ENCODE data around the gene REPIN1. TPM values are rescaled to one million over a fixed set of nuclear protein-coding genes. Genes with fewer than 3 reads are reported as not detected.

Gene REPIN1
- total RNA-seq, 2 experiments from 2014 or later, result 45.7 to 49.3 TPM

DNA sequence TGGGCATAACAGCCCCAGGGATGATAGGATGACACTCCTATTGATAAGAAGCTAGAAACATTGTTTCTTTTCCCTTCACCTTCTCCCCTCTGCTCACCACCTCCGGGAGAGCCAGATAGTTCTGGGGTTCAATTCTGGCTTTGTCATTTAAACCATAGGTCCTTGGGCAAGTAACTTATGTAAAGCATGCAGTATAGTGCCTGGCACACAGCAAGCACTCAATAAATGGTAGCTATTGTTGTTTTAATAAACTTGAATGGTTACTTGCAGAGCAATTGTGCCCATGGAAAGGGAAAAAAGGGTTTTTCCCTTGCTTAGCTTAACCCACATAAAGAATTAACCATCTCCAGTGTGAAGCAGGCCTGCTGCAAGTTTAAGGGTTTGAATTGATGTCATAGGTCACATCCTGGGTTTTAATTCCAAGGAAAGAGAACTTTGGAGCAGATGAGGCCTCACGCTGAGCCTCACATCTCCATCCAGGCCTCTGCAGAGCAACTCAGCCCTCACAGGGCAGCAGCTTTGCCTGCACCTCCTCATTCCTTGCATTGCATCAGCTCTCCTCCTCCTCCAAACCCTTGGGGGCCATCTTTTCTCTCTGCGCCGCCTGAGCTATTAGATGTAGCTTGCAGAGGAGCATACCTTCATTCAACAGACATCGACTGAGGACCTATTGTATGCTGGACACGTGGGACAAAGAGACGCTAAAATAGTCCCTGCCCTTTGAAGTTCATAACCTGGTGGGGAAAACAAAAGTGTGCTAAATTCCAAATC, 33.4 kb downstream of the REPIN1 start:
- Mint-ChIP-seq H3K4me1 (ENCODE audit: low read depth) (peaks cover 23% of the 10 kb centered on the region), H3K27me3 (ENCODE audit: low read depth) (no peaks in the 10 kb centered on the region), H3K36me3 (ENCODE audit: low read depth) (peaks cover under 1% of the 10 kb centered on the region), H3K9me3 (no peaks in the 10 kb centered on the region), H3K27ac (no peak overlapping the region), H3K4me3 (no peak overlapping the region)
- intact Hi-C loops (cut with micrococcal nuclease), result no loop called here
- CTCF ChIA-PET, result interaction anchor here (1.0 kb wide), 1 partner anchor 19 kb away, joined by 3 read pairs; no protein-coding TSS in a partner anchor
- no peak for DNase-seq

DNA sequence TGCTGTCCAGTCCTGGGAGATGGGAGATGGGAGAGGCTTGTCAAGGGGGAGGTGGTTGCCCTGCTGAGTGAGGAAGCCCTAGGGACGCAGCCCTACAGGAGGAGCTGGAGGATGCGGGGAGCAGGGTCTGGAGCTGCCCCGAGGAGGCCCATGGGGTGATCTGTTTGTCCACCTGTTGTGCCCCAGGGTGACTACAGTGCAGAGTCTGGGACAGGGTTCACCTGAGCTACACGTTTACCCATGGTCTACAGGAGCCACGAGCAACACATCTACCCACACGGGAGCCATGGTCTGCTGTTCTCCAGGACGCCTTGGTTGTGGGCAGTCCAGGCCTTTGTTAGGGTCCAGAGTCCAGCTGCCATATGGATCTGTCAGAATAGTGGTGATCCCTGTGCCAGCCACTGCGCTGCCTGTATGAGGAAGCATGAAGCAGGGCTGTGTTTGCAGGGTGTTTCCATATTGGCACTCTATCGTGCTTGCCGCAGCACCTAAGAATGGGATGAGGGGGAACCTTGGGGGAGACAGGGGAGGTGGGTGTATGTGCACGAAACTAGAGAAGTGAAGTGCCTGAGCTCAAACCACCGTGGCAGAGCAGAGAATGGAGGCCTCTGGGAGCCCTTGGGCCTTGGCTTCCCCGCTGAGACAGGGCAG, 34.2 kb downstream of the REPIN1 start:
- intact Hi-C loops (cut with micrococcal nuclease), result no loop called here
- no peaks in the 10 kb centered on the region for H3K27me3 Mint-ChIP-seq (ENCODE audit: low read depth)
- no peak overlapping the region for H3K27ac Mint-ChIP-seq
- H3K36me3 Mint-ChIP-seq (ENCODE audit: low read depth), result peaks cover 3% of the 10 kb centered on the region
- H3K4me3 Mint-ChIP-seq, result no peak overlapping the region
- H3K4me1 Mint-ChIP-seq (ENCODE audit: low read depth), result peaks cover 25% of the 10 kb centered on the region
- CTCF ChIA-PET, result interaction anchor here (1.0 kb wide), 3 partner anchors 19 to 47 kb away, joined by 3 to 4 read pairs (median 3); no protein-coding TSS in a partner anchor
- no peak for DNase-seq
- no peaks in the 10 kb centered on the region for H3K9me3 Mint-ChIP-seq

GRCh38 chr7:150403376-150404171, 35.0 kb downstream of the REPIN1 start:
- no peaks in the 10 kb centered on the region for H3K9me3 Mint-ChIP-seq
- H3K4me1 Mint-ChIP-seq (ENCODE audit: low read depth), result peaks cover 27% of the 10 kb centered on the region
- H3K36me3 Mint-ChIP-seq (ENCODE audit: low read depth), result peaks cover 3% of the 10 kb centered on the region
- H3K27ac Mint-ChIP-seq, result peak overlapping the region; percentile 79
- peak overlapping the region; percentile 85 for H3K4me3 Mint-ChIP-seq
- no peaks in the 10 kb centered on the region for H3K27me3 Mint-ChIP-seq (ENCODE audit: low read depth)
- no peak for DNase-seq
- intact Hi-C loops (cut with micrococcal nuclease), result loop anchor here (2.0 kb wide), 1 partner anchor 37 kb away; no protein-coding TSS in a partner anchor
- CTCF ChIA-PET, result interaction anchor here (0.6 to 1.0 kb wide), 6 partner anchors 8 to 48 kb away, joined by 3 to 6 read pairs (median 4); no protein-coding TSS in a partner anchor

GRCh38 chr7:150404172-150404804, 35.7 kb downstream of the REPIN1 start:
- H3K36me3 Mint-ChIP-seq (ENCODE audit: low read depth), result peaks cover 3% of the 10 kb centered on the region
- DNase-seq, result no peak
- intact Hi-C loops (cut with micrococcal nuclease), result loop anchor here (2.0 kb wide), 1 partner anchor 37 kb away; no protein-coding TSS in a partner anchor
- H3K27me3 Mint-ChIP-seq (ENCODE audit: low read depth), result no peaks in the 10 kb centered on the region
- no peaks in the 10 kb centered on the region for H3K9me3 Mint-ChIP-seq
- H3K27ac Mint-ChIP-seq, result peak overlapping the region; percentile 79
- peak overlapping the region; percentile 85 for H3K4me3 Mint-ChIP-seq
- peaks cover 29% of the 10 kb centered on the region for H3K4me1 Mint-ChIP-seq (ENCODE audit: low read depth)
- CTCF ChIA-PET, result interaction anchor here (0.9 to 1.0 kb wide), 4 partner anchors 9 to 354 kb away, joined by 3 to 6 read pairs (median 4); no protein-coding TSS in a partner anchor

DNA sequence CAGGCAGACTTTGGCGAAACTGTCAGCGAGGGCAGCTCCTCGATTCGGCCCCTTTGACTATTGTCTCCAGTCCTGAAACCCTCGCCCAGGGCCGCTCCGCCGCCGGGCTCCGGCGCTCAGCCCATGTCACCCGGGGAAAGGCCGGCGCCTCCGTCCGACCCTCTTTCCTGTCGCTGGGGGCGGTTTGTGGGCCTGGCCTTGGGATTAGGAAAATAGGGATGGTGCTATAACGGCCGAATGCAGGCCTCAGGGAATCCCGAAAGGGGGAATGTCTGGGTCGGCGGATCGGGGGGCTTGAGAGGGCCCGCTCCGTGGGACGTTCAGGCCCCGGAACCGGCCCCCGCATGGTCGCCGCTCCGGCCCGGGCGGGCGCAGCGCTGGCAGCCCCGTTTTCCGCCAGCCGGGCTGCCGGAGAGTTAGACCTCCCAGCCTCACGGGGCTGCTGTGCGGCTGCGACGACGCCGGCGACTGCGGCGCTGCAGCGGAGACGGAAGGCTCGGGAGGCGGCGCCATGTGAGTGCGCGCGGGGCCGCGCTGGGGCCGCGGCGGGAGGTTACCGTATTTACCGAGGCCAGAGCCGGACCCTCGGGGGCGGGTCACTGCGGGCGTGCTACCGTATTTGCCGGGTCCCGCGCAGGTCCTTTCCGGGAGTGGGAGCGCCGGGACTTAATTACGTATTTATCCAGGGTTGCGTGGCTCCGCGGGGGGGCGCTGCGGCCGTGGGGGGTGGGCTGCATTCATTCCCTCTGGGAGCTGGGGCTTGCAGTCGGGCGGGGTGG, 36.4 kb downstream of the REPIN1 start:
- intact Hi-C loops (cut with micrococcal nuclease), result loop anchor here (1.0 to 5.0 kb wide), 6 partner anchors 26 to 533 kb away; partner anchors contain the start of genes ATP6V0E2 and ZNF775
- CTCF ChIA-PET, result interaction anchor here (0.7 to 3.1 kb wide), 8 partner anchors 9 to 354 kb away, joined by 3 to 18 read pairs (median 3); no protein-coding TSS in a partner anchor
- peak; percentile 76 for DNase-seq
- Mint-ChIP-seq H3K9me3 (no peaks in the 10 kb centered on the region), H3K27ac (peak overlapping the region; percentile 83), H3K4me3 (peak overlapping the region; percentile 85), H3K4me1 (ENCODE audit: low read depth) (peaks cover 29% of the 10 kb centered on the region), H3K36me3 (ENCODE audit: low read depth) (peaks cover 3% of the 10 kb centered on the region), H3K27me3 (ENCODE audit: low read depth) (no peaks in the 10 kb centered on the region)

DNA sequence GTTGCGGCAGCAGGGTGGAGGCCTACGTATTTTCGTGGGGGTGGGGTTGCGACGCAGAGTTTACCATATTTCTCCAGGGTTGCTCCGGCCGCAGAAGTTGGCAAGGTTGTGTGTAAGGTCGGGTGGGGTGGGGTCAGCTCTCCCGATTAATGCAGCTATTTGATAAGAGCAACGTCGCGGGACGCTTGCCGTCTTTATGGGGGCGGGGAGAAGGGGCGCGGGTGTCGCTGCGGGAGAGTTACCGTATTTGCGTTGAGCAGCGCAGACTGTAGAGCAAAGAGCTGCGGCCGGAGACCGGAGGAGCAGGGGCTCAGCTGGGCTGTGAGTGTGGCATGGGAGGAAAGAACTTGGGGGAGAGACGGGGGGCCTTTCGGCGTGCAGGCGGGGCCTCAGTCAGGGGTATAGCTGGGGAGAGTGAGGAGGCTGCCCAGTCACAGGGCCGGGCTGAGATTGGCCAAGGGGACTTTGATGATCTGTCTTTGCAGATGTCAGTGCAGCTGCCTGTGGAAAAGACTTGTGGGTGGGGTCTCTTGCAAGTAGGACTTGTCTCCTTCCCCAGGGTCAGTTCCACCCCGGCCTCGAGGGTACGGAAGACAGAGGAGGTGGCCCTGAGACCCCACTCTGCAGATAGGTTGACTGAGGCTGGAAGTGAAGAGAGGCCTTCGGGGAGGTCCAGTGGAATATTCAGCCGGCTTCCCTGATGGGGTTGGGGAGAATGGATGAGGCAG, 37.1 kb downstream of the REPIN1 start:
- Mint-ChIP-seq H3K36me3 (ENCODE audit: low read depth) (peaks cover 3% of the 10 kb centered on the region), H3K27ac (peak overlapping the region; percentile 83), H3K27me3 (ENCODE audit: low read depth) (no peaks in the 10 kb centered on the region), H3K9me3 (no peaks in the 10 kb centered on the region), H3K4me3 (peak overlapping the region; percentile 85), H3K4me1 (ENCODE audit: low read depth) (peaks cover 29% of the 10 kb centered on the region)
- peak; percentile 52 for DNase-seq
- CTCF ChIA-PET, result interaction anchor here (0.7 to 3.1 kb wide), 7 partner anchors 9 to 40 kb away, joined by 3 to 18 read pairs (median 3); no protein-coding TSS in a partner anchor
- intact Hi-C loops (cut with micrococcal nuclease), result loop anchor here (1.0 to 5.0 kb wide), 7 partner anchors 16 to 533 kb away; partner anchors contain the start of genes ATP6V0E2 and ZNF775

- Mint-ChIP-seq H3K27me3 (ENCODE audit: low read depth) (no peaks in the 10 kb centered on the region), H3K4me1 (ENCODE audit: low read depth) (peaks cover 29% of the 10 kb centered on the region), H3K9me3 (no peaks in the 10 kb centered on the region), H3K27ac (peak overlapping the region; percentile 83), H3K36me3 (ENCODE audit: low read depth) (peaks cover 3% of the 10 kb centered on the region), H3K4me3 (peak overlapping the region; percentile 85)
- CTCF ChIA-PET, result interaction anchor here (0.7 to 3.1 kb wide), 7 partner anchors 8 to 49 kb away, joined by 3 to 18 read pairs (median 3); no protein-coding TSS in a partner anchor
- DNase-seq, result no peak
- intact Hi-C loops (cut with micrococcal nuclease), result loop anchor here (1.0 to 5.0 kb wide), 2 partner anchors 15 to 534 kb away; partner anchors contain the start of gene ATP6V0E2
These were observed 37.6 kb downstream of the REPIN1 start for GRCh38 chr7:150406312-150406566.

DNA sequence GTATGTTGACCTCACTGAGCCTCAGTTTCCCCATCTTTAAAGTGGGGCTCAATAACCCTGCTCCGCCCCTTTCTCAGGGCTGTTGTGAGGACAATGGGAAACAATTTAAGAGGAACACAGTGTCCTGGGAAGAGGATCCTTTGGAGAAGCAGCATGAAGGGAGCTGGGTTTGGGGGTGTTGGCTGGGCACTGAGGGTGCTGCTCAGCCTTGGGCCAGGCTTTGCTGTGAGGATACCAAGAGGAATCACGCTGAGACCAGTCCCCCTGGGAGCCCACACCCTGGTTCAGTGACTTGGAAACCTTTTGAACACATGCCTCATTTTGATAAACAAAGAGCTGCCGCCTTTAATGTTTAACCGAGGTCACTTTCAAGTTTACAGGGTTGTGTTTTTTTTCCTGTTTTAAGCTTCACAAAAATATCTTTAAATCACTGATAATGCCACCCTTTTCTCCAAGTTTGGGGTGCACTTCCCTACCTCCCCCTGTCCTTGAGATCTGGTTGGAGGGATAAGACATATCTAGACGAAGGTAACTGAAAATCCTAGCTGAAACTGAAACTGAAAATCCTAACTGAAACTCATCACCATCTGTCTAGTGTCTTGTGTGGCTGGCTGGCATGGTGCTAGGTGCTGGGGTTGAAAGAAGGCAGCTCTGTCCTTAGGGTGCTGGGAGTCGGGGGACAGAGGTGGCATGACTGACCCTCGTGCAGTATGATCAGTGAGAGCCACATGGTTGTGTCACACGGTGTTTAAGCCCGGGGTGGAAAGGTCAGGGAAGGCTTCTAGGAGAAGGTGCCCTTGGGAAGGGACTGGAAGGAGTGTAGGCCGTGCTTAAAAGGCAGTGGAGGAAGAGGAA, 38.2 kb downstream of the REPIN1 start:
- peaks cover 29% of the 10 kb centered on the region for H3K4me1 Mint-ChIP-seq (ENCODE audit: low read depth)
- intact Hi-C loops (cut with micrococcal nuclease), result loop anchor here (1.0 to 5.0 kb wide), 2 partner anchors 15 to 534 kb away; partner anchors contain the start of gene ATP6V0E2
- H3K36me3 Mint-ChIP-seq (ENCODE audit: low read depth), result peaks cover 4% of the 10 kb centered on the region
- peak overlapping the region; percentile 85 for H3K4me3 Mint-ChIP-seq
- CTCF ChIA-PET, result interaction anchor here (0.8 to 3.1 kb wide), 4 partner anchors 12 to 50 kb away, joined by 3 to 18 read pairs (median 7); no protein-coding TSS in a partner anchor
- DNase-seq, result peak; percentile 45
- no peaks in the 10 kb centered on the region for H3K9me3 Mint-ChIP-seq
- peak overlapping the region; percentile 83 for H3K27ac Mint-ChIP-seq
- H3K27me3 Mint-ChIP-seq (ENCODE audit: low read depth), result no peaks in the 10 kb centered on the region

DNA sequence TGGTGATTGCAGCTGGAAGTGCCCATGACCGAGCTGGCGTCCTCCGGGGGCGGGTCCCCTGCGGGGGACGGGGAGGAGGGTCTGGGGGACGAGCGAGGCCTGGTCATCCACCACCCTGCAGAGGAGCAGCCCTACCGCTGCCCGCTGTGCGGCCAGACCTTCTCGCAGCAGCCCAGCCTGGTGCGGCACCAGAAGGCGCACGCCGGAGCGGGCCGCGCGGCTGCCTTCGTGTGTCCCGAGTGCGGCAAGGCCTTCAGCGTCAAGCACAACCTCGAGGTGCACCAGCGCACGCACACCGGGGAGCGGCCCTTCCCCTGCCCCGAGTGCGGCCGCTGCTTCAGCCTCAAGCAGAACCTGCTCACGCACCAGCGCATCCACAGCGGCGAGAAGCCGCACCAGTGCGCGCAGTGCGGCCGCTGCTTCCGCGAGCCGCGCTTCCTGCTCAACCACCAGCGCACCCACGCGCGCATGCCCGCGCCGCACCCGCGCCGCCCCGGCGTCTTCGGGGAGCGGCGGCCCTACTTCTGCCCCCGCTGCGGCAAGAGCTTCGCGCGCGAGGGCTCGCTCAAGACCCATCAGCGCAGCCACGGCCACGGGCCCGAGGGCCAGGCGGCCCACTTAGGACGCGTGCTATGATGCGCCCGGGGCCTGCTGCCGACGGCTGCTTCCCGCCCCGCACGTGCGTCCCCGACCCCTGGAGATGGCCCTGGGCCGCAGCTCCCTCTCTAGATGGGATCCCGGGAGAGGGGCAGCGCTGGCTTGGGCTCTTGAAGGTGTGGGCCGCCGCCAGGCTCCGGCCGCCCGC, 39.2 kb downstream of the REPIN1 start:
- CTCF ChIA-PET, result interaction anchor here (1.1 to 3.1 kb wide), 2 partner anchors 11 to 50 kb away, joined by 3 to 18 read pairs; no protein-coding TSS in a partner anchor
- Mint-ChIP-seq H3K9me3 (no peaks in the 10 kb centered on the region), H3K4me1 (ENCODE audit: low read depth) (peaks cover 29% of the 10 kb centered on the region), H3K27me3 (ENCODE audit: low read depth) (no peaks in the 10 kb centered on the region), H3K4me3 (no peak overlapping the region), H3K36me3 (ENCODE audit: low read depth) (peaks cover 6% of the 10 kb centered on the region), H3K27ac (no peak overlapping the region)
- intact Hi-C loops (cut with micrococcal nuclease), result loop anchor here (5.0 kb wide), 1 partner anchor 535 kb away; the partner anchor contains the start of gene ATP6V0E2
- no peak for DNase-seq
